Nephron (organoid): ENCODE measurements around the gene UBASH3A.
A peak's percentile ranks its signal among the peaks of the same experiment; 100 is the strongest.

ENCODE experiments used
- H3K27ac Mint-ChIP-seq, 3 experiments: 2 replicates each; pipeline ENCODE4 v1.8.0; 2020; ENCODE audit warnings: mixed read lengths in 3 of 3, mild to moderate bottlenecking in 2 of 3, moderate library complexity in 1 of 3
- H3K27me3 Mint-ChIP-seq: 2 replicates; pipeline ENCODE4 v1.8.0; 2021; ENCODE audit warnings: low read depth, mild to moderate bottlenecking, moderate library complexity, mixed read lengths
- H3K36me3 Mint-ChIP-seq: 2 replicates; pipeline ENCODE4 v1.8.0; 2020; ENCODE audit warnings: low read depth, mixed read lengths
- H3K4me1 Mint-ChIP-seq: 2 replicates; pipeline ENCODE4 v1.8.0; 2020; ENCODE audit warnings: mixed read lengths
- H3K4me3 Mint-ChIP-seq, 3 experiments: 2 replicates each; pipeline ENCODE4 v1.8.0; 2020; ENCODE audit warnings: mild to moderate bottlenecking in 3 of 3, mixed read lengths in 3 of 3, moderate library complexity in 2 of 3
- H3K9me3 Mint-ChIP-seq: 2 replicates; pipeline ENCODE4 v1.8.0; 2020; ENCODE audit warnings: mixed read lengths
- CTCF ChIP-seq, 3 experiments: fragments of 200-600 bp; sonication (generic); IDR thresholded peaks; one replicate each; pipeline ENCODE4 v1.5.0; 2021; ENCODE audit warnings: antibody characterized with exemption in 3 of 3; ENCODE audit not compliant: unreplicated experiment in 3 of 3

Gene UBASH3A

DNA sequence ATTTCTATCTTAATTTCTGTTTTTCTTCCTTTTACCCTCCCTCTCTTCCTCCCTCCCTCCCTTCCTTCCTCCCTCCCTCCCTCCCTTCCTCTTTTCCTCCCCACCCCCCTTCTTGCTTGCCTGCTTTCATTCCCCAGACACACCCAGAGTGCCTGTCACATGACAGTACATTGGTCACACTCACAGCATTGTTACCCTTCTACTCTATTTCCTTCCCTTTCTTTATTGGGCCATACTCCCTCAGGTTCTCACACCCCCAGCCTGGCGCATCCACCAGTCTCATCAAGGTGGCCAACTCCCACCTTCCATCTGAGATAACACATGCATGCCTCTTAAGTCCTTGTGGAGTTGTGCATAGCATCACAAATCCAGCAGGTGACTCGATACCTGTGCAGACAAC, 18.7 kb upstream of the UBASH3A start:
- Mint-ChIP-seq H3K36me3 (no peaks in the 10 kb centered on the region), H3K27ac (no peak overlapping the region), H3K4me3 (no peak overlapping the region), H3K4me1 (peaks cover 27% of the 10 kb centered on the region), H3K9me3 (peaks cover 18% of the 10 kb centered on the region), H3K27me3 (peaks cover 15% of the 10 kb centered on the region)
- TF ChIP-seq CTCF (IDR thresholded peaks at IDR 0.05; ENCODE audit: unreplicated experiment in 3 of 3) = no peak

- Mint-ChIP-seq H3K4me1 (peaks cover 27% of the 10 kb centered on the region), H3K9me3 (peaks cover 18% of the 10 kb centered on the region), H3K27me3 (peaks cover 10% of the 10 kb centered on the region), H3K4me3 (no peak overlapping the region), H3K27ac (no peak overlapping the region), H3K36me3 (no peaks in the 10 kb centered on the region)
- no peak for TF ChIP-seq CTCF (IDR thresholded peaks at IDR 0.05; ENCODE audit: unreplicated experiment in 3 of 3)
Measured at GRCh38 chr21:42385619-42386018, 18.1 kb upstream of the UBASH3A start.

DNA sequence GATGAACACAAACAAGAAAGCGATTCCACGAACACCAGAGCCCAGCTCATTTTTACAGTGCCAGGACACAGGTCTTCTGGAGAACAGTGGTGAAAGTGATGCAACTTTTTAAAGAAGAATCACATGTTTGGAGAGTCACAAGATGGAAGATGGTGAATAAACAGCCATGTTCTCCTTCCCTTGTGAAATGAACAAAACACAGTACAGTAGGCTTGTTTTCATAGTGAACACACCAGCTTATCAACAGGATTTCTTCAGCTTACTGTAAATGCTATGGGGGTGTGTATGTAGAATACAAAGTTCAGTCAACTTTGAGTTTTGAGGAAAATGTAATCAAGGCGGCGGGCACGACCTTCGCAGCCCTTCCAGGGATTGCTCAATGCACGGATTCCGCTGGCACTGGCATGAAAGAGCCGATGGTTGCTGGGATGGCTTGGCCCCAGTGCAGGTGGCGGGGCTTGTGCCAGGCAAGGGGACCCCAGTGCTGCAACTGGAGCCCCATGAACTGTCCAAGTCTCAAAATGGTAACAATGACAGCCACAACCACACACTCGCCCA, 17.6 kb upstream of the UBASH3A start:
- no peak overlapping the region for H3K4me3 Mint-ChIP-seq
- no peak for TF ChIP-seq CTCF (IDR thresholded peaks at IDR 0.05; ENCODE audit: unreplicated experiment in 3 of 3)
- no peaks in the 10 kb centered on the region for H3K36me3 Mint-ChIP-seq
- peaks cover 18% of the 10 kb centered on the region for H3K9me3 Mint-ChIP-seq
- H3K27me3 Mint-ChIP-seq = peaks cover 10% of the 10 kb centered on the region
- no peak overlapping the region for H3K27ac Mint-ChIP-seq
- H3K4me1 Mint-ChIP-seq = peaks cover 27% of the 10 kb centered on the region

- H3K36me3 Mint-ChIP-seq = no peaks in the 10 kb centered on the region
- H3K9me3 Mint-ChIP-seq = peaks cover 10% of the 10 kb centered on the region
- H3K4me3 Mint-ChIP-seq = no peak overlapping the region
- no peak for TF ChIP-seq CTCF (IDR thresholded peaks at IDR 0.05; ENCODE audit: unreplicated experiment in 3 of 3)
- peaks cover 10% of the 10 kb centered on the region for H3K27me3 Mint-ChIP-seq
- H3K4me1 Mint-ChIP-seq = peaks cover 27% of the 10 kb centered on the region
- peak overlapping the region in 2 of 3 experiments; percentile 2 to 85 for H3K27ac Mint-ChIP-seq
Measured at GRCh38 chr21:42387164-42387563, 16.5 kb upstream of the UBASH3A start.

DNA sequence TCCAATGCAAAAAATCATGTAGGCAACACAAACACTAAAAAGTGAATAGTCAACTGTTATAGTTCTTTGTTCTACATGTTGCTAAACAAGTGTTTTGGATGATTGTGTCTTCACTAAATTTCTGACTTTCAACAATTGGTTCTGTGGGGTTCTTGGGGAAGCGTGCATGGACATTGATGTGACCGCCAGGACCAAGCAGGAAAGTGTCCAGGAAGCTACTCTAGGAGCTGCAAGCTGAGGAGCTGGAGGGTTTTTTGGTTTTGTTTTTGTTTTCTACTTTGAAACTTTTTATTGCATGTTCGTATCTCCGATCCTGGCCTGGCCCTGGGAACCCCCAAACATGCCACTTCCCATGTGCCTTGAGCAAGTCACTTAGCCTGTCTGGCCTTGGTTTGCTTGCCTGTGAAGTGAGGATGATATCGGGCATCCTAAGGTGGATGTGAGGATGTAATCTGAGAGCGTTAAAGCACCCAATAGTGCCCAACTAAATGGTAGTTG, 15.8 kb upstream of the UBASH3A start:
- no peak for TF ChIP-seq CTCF (IDR thresholded peaks at IDR 0.05; ENCODE audit: unreplicated experiment in 3 of 3)
- Mint-ChIP-seq H3K4me1 (peaks cover 27% of the 10 kb centered on the region), H3K4me3 (no peak overlapping the region), H3K27me3 (peaks cover 10% of the 10 kb centered on the region), H3K9me3 (peaks cover 5% of the 10 kb centered on the region), H3K36me3 (no peaks in the 10 kb centered on the region), H3K27ac (peak overlapping the region in 1 of 3 experiments; percentile 85)
